Activated CD4-positive, alpha-beta T cell treated with anti-CD3 and anti-CD28 coated beads, Interleukin-2, amount 50 U/mL, for 48 hours (primary cell): Measurements from ENCODE around the gene FUBP3.
"Not testable (repeated sequence)": the region's sequence is repeated elsewhere in the genome, so short reads cannot be mapped to it uniquely, and the experiment has no call there.

ENCODE experiments used
- DNase-seq, 2 experiments: peaks; one replicate each; pipeline ENCODE4 v3.0.0-alpha.2; 2020

The FUBP3 gene

DNA sequence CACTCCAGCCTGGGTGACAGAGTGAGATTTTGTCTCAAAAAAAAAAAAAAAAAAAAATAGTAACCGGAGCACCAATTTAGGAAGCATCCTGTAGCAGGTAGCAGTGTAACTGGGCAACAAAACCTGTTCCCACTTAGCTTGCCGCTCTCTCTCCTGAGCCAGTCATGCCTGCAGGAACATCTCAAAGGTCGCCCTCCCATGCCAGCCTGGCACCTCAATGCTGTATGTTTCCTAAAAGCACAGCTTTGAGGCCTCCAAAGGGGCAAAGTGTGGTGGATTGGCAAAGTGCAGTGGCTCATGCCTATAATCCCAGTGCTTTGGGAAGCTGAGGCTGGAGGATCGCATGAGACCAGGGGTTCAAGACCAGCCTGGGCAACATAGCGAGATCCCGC, 22.3 kb upstream of the FUBP3 start:
- DNase-seq: no peak

DNA sequence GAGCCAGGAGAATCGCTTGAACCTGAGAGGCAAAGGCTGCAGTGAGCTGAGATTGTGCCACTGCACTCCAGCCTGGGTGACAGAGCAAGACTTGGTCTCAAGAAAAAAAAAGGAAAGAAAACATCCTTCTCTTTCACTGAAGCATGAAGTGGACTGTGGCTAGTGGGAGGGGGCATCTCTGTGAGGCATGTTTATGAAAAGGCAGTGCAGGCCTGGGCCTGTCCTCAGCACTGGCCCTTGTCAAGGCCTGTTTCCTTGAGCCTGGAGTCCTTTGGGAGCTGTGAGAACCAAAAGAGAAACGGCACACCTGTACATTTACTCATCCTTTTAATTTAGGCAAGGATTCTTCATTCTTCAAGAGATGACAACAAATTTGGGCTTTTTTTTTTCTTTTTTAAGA, 18.3 kb upstream of the FUBP3 start:
- DNase-seq: no peak

DNA sequence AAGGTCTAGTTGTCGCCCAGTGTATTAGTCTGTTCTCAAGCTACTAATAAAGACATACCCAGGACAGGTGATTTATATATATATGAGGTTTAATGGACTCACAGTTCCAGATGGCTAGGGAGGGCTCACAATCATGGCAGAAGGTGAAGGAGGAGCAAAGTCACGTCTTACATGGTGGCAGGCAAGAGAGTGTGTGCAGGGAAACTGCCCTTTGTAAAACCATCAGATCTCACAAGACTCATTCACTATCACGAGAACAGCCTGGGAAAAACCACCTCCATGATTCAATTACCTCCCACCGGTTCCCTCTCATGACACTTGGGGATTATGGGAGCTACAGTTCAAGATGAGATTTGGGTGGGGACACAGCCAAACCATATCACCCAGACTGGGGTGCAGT, 16.9 kb upstream of the FUBP3 start:
- not testable (repeated sequence) for DNase-seq

DNA sequence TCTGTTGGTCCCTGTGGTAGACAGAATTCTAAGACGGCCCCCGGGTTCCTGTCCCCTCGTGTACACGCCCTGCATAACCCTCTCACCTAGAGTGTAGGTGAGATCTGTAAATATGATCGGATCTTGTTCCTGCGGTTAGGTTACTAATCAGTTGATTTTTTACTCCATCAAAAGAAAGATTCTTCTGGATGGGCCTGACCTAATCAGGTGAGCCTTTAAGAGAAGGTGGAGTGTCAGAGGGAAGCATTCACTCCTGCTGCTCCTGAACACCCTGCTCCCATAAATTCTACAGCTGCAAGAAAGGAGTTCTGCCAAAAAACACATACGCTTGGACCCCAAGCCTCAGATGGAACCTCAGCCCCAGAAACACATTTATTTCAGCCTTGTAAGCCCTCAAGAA, 15.6 kb upstream of the FUBP3 start:
- no peak for DNase-seq

DNA sequence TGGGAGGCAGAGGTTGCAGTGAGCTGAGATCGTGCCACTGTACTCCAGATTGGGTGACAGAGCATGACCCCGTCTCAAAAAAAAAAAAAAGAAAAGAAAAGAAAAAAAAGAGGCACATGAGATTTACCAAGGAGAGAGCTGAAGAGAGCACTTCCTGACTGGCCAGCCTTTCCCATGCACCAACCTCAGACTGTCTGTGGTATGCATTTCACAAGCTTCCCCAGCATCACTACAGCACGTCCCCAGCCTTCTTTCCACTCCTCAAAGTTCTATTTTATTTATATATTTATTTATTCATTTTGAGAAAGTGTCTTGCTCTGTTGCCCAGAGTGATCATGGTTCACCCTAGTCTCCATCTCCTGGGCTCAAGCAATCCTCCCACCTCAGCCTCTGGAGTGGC, 13.6 kb upstream of the FUBP3 start:
- DNase-seq: no peak

DNA sequence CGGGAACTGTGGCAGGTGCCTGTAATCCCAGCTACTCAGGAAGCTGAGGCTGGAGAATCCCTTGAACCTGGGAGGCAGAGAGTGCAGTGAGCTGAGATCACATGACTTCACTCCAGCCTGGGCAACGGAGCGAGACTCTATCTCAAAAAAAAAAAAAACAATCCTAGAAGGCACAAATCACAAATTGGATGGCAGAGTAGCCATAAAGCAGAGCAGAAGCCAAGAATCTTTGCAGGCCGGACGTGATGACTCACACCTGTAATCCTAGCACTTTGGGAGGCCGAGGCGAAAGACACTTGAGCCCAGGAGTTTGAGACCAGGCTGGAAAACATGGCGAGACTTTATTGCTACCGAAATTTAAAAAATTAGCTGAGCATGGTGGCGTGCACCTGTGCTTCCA, 9.2 kb upstream of the FUBP3 start:
- no peak for DNase-seq

DNA sequence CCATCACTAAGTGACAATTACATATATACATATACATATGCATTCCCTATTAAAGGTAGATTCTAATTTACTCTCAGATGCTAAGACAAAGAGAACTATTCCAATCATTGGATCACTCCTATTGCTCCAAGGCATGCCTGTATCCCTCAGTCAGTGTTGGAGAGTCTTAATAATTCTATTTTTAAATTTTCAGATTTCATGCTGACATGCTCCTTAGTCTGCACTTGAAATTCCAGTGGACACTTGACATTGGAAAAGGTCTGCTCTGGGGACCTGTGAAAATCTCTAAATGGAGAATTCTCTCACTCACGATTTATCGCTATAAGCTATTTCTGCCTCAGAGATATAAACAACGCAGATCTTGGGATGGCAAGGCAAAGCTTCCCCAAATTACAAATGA, 3.9 kb upstream of the FUBP3 start:
- no peak for DNase-seq

DNA sequence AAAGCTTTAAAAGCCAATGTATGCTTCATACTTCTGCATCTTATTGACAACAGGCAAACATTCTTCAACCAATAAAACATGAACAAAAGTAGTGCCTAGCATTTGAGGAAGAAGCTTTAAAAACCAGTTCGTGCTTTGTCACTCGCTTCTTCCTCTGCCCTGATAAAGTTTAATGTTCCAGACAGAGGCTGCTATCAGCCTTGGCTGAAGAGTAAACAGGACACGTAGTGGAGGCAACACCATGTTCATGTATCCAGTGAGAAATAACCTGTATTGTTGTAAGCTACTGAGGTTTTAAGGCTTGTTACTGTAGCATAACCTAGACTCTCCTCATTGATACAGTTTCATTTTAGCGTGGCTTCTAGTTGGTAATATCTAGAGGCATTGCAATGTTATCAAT, 3.2 kb upstream of the FUBP3 start:
- DNase-seq: no peak

DNA sequence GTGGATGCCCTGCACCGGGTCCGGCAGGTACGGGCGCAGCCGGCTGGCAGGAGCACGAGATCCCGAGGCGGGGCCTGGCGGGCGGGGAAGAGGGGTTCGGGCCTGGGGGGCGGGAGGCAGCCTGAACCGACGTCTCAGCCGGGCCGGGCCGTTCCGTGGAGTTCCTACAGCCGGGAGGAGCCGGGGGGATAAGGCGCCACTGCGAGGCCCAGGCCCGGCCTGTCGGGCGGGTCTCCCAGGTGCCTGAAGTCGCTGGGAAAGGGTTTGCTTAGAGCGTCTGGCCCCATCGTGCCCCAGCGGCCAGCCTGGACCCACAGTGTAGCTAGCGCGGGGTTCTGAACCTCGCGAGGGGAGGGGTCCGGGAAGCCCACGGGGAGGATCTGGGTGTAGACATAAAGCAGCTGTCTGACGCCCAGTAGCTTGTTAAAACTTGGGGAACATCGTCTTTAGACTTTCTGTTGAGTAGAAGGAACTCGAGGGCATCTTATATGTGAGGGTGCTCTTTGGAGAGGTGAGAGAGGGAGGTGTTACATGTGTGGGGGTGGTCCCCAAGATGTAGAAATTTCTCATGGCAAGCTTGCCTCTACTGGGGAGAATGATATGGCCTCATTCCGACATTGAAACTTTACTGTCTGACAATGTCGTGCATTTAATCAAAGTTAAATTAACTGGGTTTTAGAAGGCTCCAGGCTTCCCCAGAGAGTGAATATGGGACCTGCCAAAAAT, 524 bp downstream of the FUBP3 start:
- no peak for DNase-seq

DNA sequence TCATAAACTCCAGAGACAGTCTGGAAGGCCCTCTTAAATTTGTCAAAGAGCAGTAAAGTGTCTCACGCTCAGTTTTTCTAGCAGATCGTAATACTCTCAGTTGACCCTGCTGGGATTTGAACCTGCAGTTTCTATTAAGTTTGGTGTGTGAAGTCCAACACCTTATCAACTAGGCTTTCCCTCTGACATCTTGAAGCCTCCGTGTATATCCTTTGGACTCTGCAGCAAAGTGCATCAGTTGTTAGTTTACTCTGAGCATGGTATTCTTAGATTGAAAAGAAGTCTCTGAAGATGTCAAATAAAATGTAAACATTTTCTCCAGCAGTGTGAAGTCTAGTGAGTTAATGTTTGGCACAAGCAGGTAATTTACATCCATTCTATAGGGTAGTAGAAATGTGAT, 2.4 kb downstream of the FUBP3 start:
- no peak for DNase-seq

DNA sequence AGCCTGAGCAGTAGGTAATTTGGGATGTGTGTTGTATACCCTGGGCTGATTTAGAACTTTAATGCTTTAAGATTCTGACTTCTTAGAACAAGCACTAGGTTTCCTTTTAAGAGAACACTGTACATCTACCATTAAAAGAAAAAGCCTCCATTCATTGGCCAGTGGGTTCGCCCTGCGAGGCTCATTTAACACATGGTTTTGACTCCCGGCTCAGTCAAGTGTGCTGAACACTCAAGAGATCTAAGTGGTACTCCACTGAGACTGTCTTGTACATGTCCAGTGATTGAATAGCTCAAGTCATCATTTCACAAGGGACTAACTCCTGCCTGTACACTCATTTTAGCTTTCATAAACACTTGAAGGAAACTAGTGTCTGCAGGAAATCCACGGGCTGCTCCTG, 3.9 kb downstream of the FUBP3 start:
- no peak for DNase-seq

DNA sequence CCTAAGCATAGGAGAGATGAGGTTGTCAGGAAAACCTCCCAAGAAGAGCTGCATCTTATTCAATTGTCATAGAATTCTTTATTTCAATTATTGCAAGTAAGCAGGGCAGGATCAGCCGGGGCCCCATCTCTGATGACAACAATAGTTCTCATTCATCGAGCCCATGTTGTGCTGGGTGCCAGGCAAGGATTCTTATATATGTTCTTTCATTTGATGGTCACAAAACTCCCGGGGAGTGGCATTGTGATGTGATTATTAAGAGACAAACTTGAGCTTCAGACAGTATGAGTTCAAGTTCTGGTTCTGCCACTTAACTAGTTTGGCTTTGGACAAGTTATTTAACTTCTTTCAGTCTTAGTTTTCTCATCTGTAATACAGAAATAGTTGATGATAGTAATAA, 8.5 kb downstream of the FUBP3 start:
- no peak for DNase-seq

DNA sequence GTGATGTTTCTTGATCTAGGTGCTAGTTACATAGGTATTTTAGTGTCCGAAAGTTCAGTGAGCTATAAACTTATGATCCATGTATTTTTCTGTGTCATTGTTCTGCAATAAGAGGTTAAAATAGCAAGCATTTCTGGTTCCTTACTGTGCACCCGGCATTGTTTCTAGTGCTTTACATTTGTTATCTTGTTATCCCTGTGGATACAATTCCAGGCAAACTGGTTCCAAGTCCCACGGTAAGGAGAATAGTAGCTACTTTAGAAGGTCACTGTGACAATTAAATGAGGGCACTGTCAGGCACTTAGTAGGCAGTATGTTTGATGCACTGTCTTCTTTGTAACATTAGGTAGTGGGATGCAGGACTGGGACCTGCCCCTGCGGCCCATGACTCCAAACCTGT, 9.0 kb downstream of the FUBP3 start:
- no peak for DNase-seq

DNA sequence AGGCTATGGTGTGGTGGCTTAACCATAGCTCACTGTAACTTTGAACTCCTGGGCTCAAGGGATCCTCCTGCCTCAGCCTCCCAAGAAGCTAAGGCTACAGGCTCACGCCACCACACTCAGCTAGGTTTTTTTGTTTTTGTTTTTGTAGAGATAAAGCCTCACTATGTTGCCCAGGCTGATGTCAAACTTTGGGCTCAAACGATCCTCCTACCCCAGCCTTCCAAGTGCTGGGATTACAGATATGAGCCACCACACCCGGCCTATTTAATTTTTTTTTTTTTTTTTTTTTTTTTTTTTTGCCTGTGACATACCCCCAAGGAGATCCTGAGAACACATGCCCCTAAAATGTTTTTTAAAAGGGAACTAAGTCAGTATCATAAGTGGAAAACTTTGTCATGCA, 10.4 kb downstream of the FUBP3 start:
- no peak for DNase-seq

DNA sequence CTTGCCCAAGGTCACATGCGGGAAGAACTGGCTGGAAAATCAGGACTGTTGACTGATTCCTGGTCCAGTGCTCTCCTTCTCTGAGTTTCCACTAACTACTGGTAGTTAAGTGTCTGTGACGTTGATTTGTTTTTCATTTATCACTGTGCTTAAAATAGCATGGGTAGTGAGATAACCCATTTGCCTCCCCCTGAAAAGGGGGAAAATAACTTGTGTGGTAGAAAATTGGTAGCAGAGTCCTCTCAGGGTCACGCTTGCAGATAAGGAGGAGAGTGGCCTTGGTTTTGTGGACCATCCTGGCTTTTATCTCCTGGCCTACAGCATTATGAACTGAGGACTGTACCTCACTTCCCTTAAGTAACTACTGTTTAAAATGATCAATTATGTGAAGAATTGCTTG, 10.9 kb downstream of the FUBP3 start:
- DNase-seq: no peak

DNA sequence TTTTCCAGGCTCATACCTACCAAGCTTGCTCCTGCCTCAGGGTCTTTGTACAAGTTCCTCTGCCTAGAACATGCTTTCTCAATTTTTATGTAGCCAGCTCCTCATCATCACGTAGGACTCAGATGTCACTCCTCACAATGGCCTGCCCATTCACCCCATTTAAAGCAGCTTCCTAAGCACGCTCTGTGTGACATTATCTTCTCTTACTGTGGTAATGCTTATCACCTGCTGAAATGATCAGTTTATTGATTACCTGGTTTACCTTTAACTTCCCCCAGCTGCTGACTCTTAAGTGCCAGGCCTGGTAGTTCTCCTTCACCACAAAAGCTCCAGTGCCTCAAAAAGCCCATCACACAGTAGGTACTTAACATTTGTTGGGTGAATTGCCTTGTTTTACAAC, 13.6 kb downstream of the FUBP3 start:
- DNase-seq: no peak

DNA sequence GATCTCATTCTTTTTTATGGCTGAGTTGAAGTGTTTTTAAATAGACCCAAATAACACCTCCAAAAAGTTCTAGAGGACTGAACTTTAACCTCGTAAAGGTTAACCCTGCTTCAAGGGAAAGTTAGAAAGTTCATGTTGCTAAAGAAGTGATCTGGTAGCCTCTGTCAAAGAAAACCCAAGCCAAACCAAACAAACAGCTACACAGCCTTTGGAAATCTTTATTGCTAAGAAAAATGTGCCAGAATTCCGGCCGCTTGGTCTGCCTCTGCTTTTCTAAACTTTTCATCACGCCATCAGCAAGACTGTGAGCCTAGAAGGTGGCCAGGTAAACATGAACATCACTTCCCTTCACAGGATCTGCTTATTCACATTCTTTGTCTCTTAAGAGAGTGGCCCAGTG, 17.9 kb downstream of the FUBP3 start:
- DNase-seq: no peak

DNA sequence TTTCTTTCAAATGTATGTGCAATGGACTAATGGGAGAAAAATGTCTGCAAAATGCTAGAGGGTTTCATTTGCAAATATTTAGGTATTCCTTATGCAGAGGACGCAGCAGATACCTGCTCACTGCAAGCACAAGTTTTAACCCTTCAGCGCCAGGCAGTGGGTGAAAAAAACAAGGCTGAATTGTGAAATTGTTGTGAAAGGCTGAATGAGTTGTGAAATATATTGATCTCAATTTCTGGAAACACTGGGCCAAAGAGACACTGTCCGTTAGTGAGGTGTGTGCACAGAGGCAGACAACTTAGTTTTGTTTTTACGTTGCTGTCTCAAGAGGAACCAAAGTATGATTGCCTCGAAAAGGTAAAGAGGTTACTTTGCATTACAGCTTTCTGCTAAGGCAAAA, 18.8 kb downstream of the FUBP3 start:
- no peak for DNase-seq

DNA sequence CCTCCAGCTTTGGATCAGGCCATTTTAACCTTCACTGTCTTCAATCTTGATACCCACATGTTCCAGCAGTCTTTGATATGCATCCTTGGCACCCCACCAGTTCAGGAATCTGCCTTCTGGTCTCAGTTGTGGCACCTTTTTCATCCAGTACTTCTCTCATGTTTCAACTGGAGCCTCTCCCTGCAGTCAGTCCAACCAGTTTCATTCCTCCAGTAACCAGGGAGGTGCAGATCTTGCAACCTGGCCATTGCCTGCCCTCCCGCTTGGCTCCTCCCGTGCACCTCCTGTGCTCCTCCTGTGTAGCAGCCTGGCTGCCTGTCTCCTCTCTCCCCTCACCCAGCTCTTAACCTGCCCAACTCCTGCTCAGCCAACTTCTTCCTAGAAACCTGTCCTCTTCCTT, 20.2 kb downstream of the FUBP3 start:
- DNase-seq: no peak

DNA sequence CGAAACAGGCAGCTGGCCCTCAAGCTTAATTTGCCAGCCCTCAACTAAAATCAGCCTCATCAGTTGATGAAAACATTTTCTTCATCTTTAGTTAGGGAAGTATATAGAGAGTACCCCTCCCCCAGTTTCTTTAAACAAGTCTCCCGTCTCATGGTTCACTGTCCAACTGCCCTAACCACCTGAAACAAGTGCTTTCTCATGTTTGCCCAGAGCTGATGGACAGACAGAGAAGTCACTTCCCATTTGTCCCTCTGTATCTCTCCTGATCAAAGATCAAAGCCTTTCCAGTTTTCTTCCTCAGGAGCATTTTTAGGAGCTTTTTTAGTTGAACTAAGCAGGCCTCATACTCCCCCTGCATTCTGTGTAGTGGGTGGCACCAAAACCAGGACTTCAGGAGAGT, 21.7 kb downstream of the FUBP3 start:
- DNase-seq: no peak

DNA sequence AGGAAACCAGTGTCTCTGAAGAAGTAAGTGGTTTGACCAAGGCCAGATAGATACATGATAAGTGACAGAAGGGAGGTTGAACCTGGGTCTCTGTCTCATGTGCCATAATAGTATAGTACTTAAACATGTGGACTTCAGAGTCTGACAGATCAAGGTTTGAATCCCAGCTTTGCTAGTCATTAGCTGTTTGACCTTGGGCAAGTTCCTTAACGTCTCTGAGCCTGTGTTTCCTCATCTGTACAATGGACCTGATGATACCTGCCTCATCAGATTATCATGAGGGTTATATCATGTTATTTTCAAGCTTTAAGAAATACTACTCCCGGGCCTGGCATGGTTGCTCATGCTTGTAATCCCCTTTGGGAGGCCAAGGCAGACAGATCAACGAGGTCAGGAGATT, 24.9 kb downstream of the FUBP3 start:
- no peak for DNase-seq

DNA sequence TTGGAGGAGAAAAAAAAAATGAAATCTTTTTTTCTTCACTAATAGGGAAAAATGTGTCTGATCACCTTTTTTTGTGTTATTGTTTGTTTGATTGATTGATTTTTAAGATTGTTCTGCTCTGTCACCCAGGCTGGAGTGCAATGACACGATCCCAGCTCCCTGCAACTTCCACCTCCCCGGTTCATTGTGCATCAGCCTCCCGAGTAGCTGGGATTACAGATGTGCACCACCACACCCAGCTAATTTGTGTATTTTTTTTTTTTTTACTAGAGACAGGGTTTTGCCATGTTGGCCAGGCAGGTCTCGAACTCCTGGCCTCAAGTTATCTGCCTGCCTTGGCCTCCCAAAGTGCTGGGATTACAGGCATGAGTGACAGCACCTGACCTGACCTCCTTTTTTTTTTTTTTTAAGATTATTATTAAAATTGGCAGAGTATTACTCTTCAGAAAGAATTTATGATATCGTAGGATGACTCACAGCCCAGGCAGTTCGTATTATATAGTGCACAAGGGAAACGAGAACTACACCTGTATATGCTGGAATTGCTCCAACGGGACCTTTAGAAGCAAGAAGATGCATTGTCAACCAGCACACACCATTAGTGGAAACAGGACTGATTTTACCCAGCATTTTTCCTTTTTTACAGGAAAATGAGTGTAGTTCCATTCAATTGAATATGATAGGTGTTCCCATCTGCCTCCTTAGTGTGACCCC, 27.7 kb downstream of the FUBP3 start:
- DNase-seq: no peak

DNA sequence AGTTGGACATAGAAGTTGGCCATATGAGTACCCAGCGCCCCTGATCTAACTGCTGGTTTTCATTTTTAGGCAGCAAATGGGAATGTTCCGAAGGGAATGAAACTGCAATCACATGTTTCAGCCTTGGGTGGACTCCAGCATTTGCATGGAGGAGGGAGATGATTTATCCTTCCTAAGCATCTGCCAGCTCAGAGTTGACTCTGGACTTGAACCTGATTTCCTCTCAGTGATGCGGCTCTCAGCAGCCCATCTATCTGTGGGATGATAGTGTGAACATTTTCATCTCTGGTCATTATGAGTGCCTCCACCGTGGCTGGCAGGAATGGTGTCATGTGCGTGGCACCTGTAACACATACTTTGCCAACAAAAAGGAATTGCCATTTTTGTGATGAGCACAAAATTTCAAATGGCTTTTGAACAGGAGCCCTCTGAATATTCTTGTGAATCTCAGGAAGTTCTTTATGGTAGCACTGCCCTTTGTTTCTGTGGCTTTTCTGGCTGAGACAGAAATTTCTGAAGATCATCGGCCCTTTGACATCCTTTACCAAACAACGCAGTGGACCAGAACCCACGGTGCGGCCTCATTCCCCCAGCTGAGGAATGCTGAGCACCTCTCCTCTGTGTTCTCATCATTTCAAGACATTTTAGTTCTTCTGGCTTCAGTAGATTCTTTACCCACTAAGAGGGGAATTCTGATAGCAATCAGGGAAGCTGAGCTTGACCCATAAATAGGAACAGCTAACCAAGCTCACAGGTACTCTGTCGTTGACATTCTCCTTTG, 28.5 kb downstream of the FUBP3 start:
- no peak for DNase-seq

DNA sequence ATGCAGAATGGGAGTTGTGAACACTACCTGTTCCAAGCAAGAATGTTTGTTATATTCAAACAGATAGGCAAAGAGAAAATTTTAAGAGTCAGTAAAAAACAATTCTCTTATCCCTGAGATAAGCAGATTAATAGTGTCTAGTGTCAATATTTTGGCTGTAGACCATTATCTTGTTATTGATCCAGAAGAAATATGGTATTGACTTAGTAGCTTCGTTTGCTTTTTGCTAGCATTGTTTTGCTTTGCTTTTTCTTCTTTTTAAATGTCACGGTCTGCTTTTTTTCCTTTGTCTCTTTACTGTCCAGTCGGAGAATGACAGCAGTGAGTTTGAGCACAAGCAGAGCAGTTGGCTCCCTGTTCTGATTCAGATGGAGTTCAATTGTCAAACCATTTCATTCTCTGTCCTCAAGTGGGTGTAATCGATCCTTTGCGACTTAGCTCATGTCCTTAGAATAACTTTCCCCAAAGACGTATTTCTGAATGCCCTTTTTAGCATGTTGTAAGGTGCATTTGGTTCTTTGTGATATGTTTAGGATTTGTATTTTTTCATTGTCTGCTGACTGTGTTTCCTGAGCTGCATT, 29.3 kb downstream of the FUBP3 start:
- no peak for DNase-seq
